ENCODE measurements around the gene FBXW7. TPM values are rescaled to one million over a fixed set of nuclear protein-coding genes. Genes with fewer than 3 reads are reported as not detected.

The FBXW7 gene
- total RNA-seq, 1 donor from 2014 or later: 128 TPM

- Histone ChIP-seq H3K4me1 (no peaks in the 10 kb centered on the region), H3K27me3 (no peaks in the 10 kb centered on the region), H3K9me3 (no peaks in the 10 kb centered on the region), H3K4me3 (no peak overlapping the region), H3K27ac (no peak overlapping the region), H3K36me3 (no peaks in the 10 kb centered on the region)
- DNase-seq (ENCODE audit: low spot score in 2 of 2): no peak
- TF ChIP-seq, protein P1, sequence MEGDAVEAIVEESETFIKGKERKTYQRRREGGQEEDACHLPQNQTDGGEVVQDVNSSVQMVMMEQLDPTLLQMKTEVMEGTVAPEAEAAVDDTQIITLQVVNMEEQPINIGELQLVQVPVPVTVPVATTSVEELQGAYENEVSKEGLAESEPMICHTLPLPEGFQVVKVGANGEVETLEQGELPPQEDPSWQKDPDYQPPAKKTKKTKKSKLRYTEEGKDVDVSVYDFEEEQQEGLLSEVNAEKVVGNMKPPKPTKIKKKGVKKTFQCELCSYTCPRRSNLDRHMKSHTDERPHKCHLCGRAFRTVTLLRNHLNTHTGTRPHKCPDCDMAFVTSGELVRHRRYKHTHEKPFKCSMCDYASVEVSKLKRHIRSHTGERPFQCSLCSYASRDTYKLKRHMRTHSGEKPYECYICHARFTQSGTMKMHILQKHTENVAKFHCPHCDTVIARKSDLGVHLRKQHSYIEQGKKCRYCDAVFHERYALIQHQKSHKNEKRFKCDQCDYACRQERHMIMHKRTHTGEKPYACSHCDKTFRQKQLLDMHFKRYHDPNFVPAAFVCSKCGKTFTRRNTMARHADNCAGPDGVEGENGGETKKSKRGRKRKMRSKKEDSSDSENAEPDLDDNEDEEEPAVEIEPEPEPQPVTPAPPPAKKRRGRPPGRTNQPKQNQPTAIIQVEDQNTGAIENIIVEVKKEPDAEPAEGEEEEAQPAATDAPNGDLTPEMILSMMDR (IDR thresholded peaks at IDR 0.05): no peak
- intact Hi-C loops (cut with DNase I): no loop called here
Observed at GRCh38 chr4:152290366-152290921, 245.4 kb downstream of the FBXW7 start.

DNA sequence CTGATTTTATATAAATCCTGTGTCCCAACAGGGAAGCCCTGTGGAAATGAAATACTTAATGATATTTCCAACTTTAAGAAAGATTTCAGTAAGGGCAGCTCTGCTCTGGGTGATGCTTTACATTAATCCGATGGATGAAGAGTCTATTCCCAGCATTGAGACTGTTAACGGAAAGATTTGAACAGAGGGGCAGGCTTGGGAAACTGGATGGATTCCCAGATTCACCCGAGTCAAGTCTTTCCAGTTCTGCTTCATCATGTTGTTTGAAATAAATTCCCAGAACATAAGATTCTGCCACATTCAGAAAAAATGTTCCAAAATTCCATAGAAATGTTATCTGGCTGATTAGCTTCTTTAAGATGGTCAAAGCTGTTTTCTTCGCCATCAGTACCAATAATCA lies 246.0 kb downstream of the FBXW7 start:
- H3K27ac ChIP-seq: no peak overlapping the region
- TF ChIP-seq, protein P1 (IDR thresholded peaks at IDR 0.05): no peak
- H3K4me3 ChIP-seq: no peak overlapping the region
- no peaks in the 10 kb centered on the region for H3K4me1 ChIP-seq
- intact Hi-C loops (cut with DNase I): no loop called here
- no peaks in the 10 kb centered on the region for H3K36me3 ChIP-seq
- no peak for DNase-seq (ENCODE audit: low spot score in 2 of 2)
- no peaks in the 10 kb centered on the region for H3K9me3 ChIP-seq
- no peaks in the 10 kb centered on the region for H3K27me3 ChIP-seq

DNA sequence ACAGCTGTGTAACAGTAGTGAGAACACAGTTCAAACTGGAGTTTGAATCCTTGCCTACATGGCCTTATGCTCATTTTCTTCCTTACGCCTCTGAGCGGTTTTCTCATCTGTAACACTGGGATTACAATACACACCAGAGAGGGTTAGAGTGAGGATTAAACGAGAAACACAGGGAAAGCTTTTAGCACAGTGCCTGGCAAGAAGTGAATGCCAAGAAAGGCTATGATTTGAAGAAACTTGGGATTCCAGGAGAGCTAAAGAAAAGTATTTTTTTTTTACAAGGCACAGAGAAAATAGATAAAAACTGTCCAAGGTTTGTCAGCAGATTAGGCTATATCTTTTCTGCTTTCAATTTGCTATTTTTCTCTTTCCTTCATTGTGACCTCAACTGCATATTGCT lies 246.4 kb downstream of the FBXW7 start:
- Histone ChIP-seq H3K4me1 (no peaks in the 10 kb centered on the region), H3K27me3 (no peaks in the 10 kb centered on the region), H3K36me3 (no peaks in the 10 kb centered on the region), H3K27ac (no peak overlapping the region), H3K9me3 (no peaks in the 10 kb centered on the region), H3K4me3 (no peak overlapping the region)
- DNase-seq (ENCODE audit: low spot score in 2 of 2): no peak
- intact Hi-C loops (cut with DNase I): no loop called here
- TF ChIP-seq, protein P1 (IDR thresholded peaks at IDR 0.05): no peak

- Histone ChIP-seq H3K4me1 (no peaks in the 10 kb centered on the region), H3K27ac (no peak overlapping the region), H3K4me3 (no peak overlapping the region), H3K36me3 (no peaks in the 10 kb centered on the region), H3K27me3 (no peaks in the 10 kb centered on the region), H3K9me3 (no peaks in the 10 kb centered on the region)
- TF ChIP-seq, protein P1 (IDR thresholded peaks at IDR 0.05): no peak
- intact Hi-C loops (cut with DNase I): no loop called here
- DNase-seq (ENCODE audit: low spot score in 2 of 2): no peak
Observed at GRCh38 chr4:152283801-152284470, 252.0 kb downstream of the FBXW7 start.

- H3K36me3 ChIP-seq: no peaks in the 10 kb centered on the region
- TF ChIP-seq, protein P1 (IDR thresholded peaks at IDR 0.05): no peak
- no peaks in the 10 kb centered on the region for H3K27me3 ChIP-seq
- no peak for DNase-seq (ENCODE audit: low spot score in 2 of 2)
- H3K4me1 ChIP-seq: no peaks in the 10 kb centered on the region
- H3K4me3 ChIP-seq: no peak overlapping the region
- no peak overlapping the region for H3K27ac ChIP-seq
- H3K9me3 ChIP-seq: no peaks in the 10 kb centered on the region
- intact Hi-C loops (cut with DNase I): no loop called here
Observed at GRCh38 chr4:152281822-152282221, 254.1 kb downstream of the FBXW7 start.

Measured in ascending aorta (tissue), 2 donors.